ENCODE measurements around the gene VPS8.

The VPS8 gene

DNA sequence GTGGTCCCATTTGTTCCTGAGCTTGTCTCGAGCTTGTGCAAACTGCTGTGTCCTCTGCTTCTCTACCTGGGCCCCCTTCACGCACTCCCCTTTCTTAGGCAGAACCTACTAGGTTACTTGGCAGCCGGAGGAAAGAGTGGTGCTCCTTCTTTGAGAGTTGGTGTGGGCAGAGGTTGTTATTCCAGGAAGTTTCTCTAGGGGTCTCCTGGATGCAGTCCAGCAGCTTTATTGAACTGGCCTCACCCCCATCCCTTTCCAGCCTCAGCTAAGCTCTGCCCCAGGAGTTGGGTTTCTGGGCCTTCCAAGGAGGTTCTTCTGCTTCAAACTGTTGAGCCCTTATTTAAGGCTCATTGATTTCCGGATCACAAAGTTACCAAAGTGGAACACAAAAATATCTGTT is 237.7 kb downstream of the VPS8 start:
- in situ Hi-C loops (cut with MboI; ENCODE audit: low pct_unique_long_range_greater_than_20kb, low sequenced_read_pairs, unreplicated experiment) = no loop called here
- DNase-seq (ENCODE audit: low spot score) = no peak
- TF ChIP-seq, protein P1, sequence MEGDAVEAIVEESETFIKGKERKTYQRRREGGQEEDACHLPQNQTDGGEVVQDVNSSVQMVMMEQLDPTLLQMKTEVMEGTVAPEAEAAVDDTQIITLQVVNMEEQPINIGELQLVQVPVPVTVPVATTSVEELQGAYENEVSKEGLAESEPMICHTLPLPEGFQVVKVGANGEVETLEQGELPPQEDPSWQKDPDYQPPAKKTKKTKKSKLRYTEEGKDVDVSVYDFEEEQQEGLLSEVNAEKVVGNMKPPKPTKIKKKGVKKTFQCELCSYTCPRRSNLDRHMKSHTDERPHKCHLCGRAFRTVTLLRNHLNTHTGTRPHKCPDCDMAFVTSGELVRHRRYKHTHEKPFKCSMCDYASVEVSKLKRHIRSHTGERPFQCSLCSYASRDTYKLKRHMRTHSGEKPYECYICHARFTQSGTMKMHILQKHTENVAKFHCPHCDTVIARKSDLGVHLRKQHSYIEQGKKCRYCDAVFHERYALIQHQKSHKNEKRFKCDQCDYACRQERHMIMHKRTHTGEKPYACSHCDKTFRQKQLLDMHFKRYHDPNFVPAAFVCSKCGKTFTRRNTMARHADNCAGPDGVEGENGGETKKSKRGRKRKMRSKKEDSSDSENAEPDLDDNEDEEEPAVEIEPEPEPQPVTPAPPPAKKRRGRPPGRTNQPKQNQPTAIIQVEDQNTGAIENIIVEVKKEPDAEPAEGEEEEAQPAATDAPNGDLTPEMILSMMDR (IDR thresholded peaks at IDR 0.05; ENCODE audit: extremely low read depth, insufficient read depth, missing control alignments) = peak; percentile 5

DNA sequence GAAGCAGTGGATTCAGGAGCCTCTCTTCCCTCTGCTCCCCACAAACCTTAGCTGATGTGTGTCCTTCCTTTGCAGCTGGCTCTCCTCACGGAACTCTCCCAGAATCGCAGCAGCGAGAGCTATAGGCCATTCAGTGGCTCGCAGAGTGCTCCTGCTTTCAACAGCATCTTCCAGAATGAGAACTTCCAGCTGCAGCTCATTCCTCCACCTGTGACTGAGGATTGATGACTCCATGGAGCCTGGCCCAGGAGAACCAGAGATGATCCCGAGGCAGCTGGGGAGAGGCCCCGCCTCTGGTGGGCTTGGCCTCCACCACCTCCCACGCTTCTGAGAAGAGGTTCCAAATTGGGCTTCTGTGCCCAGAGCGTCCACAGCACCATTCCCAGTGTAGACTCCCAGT is 239.8 kb downstream of the VPS8 start:
- TF ChIP-seq, protein P1 (IDR thresholded peaks at IDR 0.05; ENCODE audit: extremely low read depth, insufficient read depth, missing control alignments) = no peak
- no peak for DNase-seq (ENCODE audit: low spot score)
- in situ Hi-C loops (cut with MboI; ENCODE audit: low pct_unique_long_range_greater_than_20kb, low sequenced_read_pairs, unreplicated experiment) = no loop called here

DNA sequence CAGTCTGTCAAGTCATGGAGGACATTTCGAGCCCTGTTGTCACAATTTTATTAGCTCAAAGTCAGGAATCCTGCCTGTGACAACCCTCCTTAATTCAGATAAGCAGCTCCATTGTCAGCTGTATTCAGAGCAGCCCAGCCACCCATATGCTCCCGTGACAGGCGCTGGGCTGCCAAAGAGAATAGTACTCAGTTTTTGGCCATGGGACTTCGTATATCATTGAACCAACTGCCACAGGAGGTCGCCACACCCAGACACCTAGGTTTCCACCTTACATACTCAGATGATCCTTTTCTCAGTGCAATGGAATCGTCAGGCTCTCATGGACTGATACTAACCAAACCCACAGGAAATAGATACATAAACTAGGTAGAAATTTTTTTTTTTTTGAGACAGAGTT is 240.7 kb downstream of the VPS8 start:
- in situ Hi-C loops (cut with MboI; ENCODE audit: low pct_unique_long_range_greater_than_20kb, low sequenced_read_pairs, unreplicated experiment) = no loop called here
- TF ChIP-seq, protein P1 (IDR thresholded peaks at IDR 0.05; ENCODE audit: extremely low read depth, insufficient read depth, missing control alignments) = no peak
- DNase-seq (ENCODE audit: low spot score) = no peak

DNA sequence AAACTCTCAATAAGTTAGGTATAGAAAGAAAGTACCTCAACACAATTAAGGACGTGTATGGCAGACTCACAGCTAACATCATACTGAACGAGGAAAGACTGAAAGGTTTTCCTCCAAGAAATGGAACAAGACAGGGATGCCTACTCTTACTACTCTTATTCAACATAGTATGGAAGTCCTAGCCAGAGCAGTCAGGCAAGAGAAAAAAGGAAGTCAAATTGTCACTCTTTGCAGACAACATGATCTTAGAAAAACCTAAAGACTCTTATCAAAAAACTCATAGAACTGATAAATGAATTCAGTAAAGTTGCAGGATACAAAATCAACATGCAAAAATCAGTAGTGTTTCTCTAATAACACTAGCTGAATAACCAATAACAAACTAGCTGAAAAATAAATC is 244.9 kb downstream of the VPS8 start:
- no peak for DNase-seq (ENCODE audit: low spot score)
- in situ Hi-C loops (cut with MboI; ENCODE audit: low pct_unique_long_range_greater_than_20kb, low sequenced_read_pairs, unreplicated experiment) = no loop called here
- TF ChIP-seq, protein P1 (IDR thresholded peaks at IDR 0.05; ENCODE audit: extremely low read depth, insufficient read depth, missing control alignments) = no peak

DNA sequence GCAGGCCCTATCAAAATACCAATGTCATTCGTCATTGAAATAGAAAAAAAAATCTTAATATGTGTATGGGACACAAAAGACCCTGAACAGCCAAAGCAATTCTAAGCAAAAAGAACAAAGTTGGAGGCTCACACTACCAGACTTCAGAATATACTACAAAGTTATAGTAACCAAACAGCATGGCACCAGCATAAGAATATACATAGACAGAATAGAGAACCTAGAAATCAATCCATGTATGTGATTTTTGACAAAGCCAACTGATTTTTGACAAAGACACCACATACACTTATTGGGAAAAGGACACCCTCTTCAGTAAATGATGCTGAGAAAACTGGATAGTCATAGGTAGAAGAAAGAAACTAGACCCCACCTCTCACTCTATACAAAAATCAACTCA is 245.9 kb downstream of the VPS8 start:
- in situ Hi-C loops (cut with MboI; ENCODE audit: low pct_unique_long_range_greater_than_20kb, low sequenced_read_pairs, unreplicated experiment) = no loop called here
- TF ChIP-seq, protein P1 (IDR thresholded peaks at IDR 0.05; ENCODE audit: extremely low read depth, insufficient read depth, missing control alignments) = no peak
- no peak for DNase-seq (ENCODE audit: low spot score)

DNA sequence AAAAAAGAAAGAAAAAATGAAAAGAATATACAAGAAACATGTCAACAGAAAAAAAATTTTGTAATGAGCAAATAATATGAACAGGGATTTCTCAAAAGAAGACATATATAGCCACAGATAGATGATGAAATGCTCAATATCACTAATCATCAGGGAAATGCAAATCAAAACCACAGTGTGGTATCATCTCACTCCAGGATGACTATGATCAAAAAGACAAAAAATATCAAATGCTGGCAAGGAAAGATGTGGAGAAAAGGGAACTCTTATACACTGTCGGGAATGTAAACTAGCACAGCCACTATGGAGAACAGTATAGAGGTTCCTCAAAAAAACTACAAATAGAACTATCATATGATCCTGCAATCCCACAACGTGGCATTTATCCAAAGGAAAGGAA is 246.8 kb downstream of the VPS8 start:
- TF ChIP-seq, protein P1 (IDR thresholded peaks at IDR 0.05; ENCODE audit: extremely low read depth, insufficient read depth, missing control alignments) = no peak
- in situ Hi-C loops (cut with MboI; ENCODE audit: low pct_unique_long_range_greater_than_20kb, low sequenced_read_pairs, unreplicated experiment) = no loop called here
- no peak for DNase-seq (ENCODE audit: low spot score)

DNA sequence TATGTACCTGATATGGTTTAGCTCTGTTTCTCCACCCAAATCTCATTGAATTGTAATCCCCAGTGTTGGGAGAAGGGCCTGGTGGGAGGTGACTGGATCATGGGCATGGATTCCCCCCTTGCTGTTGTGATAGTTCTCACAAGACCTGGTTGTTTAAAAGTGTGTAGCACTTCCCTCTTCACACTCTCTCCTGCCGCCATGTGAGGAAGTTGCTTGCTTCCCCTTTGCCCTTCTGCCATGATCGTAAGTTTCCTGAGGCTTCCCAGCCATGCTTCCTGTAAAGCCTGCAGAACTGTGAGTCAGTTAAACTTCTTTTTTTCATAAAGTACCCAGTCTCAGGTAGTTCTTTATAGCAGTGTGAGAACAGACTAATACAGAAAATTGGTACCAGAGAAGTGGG is 247.8 kb downstream of the VPS8 start:
- in situ Hi-C loops (cut with MboI; ENCODE audit: low pct_unique_long_range_greater_than_20kb, low sequenced_read_pairs, unreplicated experiment) = no loop called here
- TF ChIP-seq, protein P1 (IDR thresholded peaks at IDR 0.05; ENCODE audit: extremely low read depth, insufficient read depth, missing control alignments) = no peak
- no peak for DNase-seq (ENCODE audit: low spot score)
